Epithelial cell of esophagus (primary cell): ENCODE results near the gene GLE1.

Experiments used
- DNase-seq: peaks from one replicate; pipeline ENCODE4 v3.0.0; 2010; ENCODE audit warnings: low read depth
- H3K4me3 ChIP-seq: 2 replicates; pipeline ENCODE4 v1.5.1; 2011; ENCODE audit warnings: mild to moderate bottlenecking, low read length, control low read depth
- TF ChIP-seq, protein P1 (sequence below): IDR thresholded peaks from 2 replicates; pipeline ENCODE4 v1.5.1; 2011; ENCODE audit warnings: low read depth, mild to moderate bottlenecking, low read length, control low read depth, inconsistent platforms; ENCODE audit not compliant: insufficient read depth; ENCODE audit errors: missing control alignments

GLE1 gene

GRCh38 chr9:128550226-128550625 lies 45.7 kb downstream of the GLE1 start:
- no peak for DNase-seq
- H3K4me3 ChIP-seq: no peak overlapping the region
- TF ChIP-seq, protein P1, sequence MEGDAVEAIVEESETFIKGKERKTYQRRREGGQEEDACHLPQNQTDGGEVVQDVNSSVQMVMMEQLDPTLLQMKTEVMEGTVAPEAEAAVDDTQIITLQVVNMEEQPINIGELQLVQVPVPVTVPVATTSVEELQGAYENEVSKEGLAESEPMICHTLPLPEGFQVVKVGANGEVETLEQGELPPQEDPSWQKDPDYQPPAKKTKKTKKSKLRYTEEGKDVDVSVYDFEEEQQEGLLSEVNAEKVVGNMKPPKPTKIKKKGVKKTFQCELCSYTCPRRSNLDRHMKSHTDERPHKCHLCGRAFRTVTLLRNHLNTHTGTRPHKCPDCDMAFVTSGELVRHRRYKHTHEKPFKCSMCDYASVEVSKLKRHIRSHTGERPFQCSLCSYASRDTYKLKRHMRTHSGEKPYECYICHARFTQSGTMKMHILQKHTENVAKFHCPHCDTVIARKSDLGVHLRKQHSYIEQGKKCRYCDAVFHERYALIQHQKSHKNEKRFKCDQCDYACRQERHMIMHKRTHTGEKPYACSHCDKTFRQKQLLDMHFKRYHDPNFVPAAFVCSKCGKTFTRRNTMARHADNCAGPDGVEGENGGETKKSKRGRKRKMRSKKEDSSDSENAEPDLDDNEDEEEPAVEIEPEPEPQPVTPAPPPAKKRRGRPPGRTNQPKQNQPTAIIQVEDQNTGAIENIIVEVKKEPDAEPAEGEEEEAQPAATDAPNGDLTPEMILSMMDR: no peak

DNA sequence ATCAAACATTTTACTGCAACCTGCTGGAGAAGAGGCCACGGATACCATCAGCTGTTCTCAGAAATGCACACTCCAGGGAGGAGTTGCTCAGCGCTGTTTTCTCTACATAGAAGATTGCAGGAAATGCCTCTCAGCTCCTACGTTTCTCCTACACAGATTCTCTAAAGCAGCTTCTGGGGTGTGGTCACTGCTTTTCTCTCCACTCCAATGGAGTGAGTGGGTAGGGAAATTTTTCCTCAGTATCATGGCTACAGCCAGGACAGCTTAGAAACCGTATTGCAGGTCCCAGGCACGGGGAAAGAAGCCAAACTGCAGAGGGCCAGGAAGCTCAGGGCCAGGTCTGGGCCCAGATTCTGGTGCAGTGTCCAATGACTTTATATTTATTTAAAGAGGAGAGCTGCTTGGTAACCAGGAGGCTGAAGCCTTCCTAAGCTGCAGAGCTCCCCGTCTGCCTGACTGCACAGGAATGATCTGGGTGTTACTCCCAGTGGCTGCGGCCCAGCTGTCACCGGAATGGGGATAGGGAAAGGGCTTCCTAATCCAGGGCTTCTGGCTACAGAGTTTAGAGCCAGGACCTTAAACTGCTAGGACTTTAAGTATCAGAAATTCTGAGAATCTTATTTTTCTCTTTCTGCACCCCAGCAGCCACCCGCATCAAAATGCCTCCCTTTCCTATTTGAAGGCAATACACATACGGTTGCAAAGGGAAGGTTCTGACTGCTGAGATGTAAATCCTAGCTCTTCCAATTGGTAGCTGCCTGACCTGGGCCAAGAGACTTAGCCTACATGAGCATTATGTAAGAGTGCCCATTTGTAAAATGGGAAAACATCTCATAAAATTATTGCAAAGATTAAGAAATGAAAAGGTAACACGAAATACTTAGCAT lies 46.5 kb downstream of the GLE1 start:
- H3K4me3 ChIP-seq: peak overlapping the region; percentile 58
- TF ChIP-seq, protein P1: no peak
- DNase-seq: no peak

DNA sequence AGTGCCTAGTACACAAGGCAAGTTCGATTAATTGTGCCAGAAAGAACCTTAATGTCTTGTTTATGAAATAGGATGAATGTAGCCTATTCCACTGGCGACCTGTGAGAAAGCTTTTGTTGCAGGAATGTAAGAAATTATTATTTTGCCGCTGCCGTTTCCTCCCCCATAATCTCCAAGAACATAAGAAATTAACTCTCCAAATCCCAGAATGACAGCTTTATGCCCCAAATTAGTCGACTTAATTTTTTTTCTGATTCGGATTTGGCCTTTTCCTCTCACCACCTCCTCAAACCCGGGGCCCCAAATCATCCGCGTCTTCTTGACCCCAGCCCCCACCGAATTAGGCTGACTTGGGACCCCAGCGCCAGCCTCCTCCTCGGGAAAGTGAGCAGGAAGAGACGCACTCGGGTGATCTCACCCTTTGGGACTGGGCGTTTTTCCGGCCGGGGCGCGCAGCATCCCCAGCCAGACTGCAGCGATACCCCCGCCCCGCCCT lies 47.2 kb downstream of the GLE1 start:
- no peak for DNase-seq
- TF ChIP-seq, protein P1: peak; percentile 4

GRCh38 chr9:128552153-128552743 lies 47.7 kb downstream of the GLE1 start, which contains the start of gene SPTAN1:
Gene SPTAN1 (plus strand): TSS chr9:128552587. CDS start chr9:128566741, 14,154 bp downstream.
- peak; percentile 89 for DNase-seq
- peak within 1 kb of the TSS; percentile 90 for H3K4me3 ChIP-seq
- TF ChIP-seq, protein P1: peak; percentile 1

More for the DNA sequence above, 47.2 kb downstream of the GLE1 start:
- H3K4me3 ChIP-seq: peak overlapping the region; percentile 58

- peak overlapping the region; percentile 90 for H3K4me3 ChIP-seq
- TF ChIP-seq, protein P1: no peak
- DNase-seq: peak; percentile 36
Measured at GRCh38 chr9:128552744-128553440, 48.4 kb downstream of the GLE1 start.

- peak overlapping the region; percentile 90 for H3K4me3 ChIP-seq
- TF ChIP-seq, protein P1: no peak
- DNase-seq: peak; percentile 64
Measured at GRCh38 chr9:128553728-128554127, 49.2 kb downstream of the GLE1 start.
